Smooth muscle cell (in vitro differentiated cells): ENCODE results near the gene STRAP. TPM values are rescaled to one million over a fixed set of nuclear protein-coding genes. Genes with fewer than 3 reads are reported as not detected.

Experiments used
- DNase-seq: peaks from one replicate; lab custom pipeline; 2025; ENCODE audit not compliant: unreplicated experiment; lab: John Stamatoyannopoulos, UW
- H2AFZ ChIP-seq: fragments of 200-600 bp; sonication (generic); 2 replicates; pipeline ENCODE4 v1.6.0; 2016; ENCODE audit warnings: antibody characterized with exemption, low read depth, mild to moderate bottlenecking
- H3F3A ChIP-seq: fragments of 200-600 bp; sonication (generic); 2 replicates; pipeline ENCODE4 v1.6.0; 2017; ENCODE audit warnings: antibody characterized with exemption, low read depth
- H3K27ac ChIP-seq: fragments of 200-600 bp; sonication (generic); 2 replicates; pipeline ENCODE4 v1.5.1; 2016; ENCODE audit warnings: low read depth, mild to moderate bottlenecking
- H3K27me3 ChIP-seq: fragments of 200-600 bp; sonication (generic); 2 replicates; pipeline ENCODE4 v1.6.1; 2016; ENCODE audit warnings: low read depth, mild to moderate bottlenecking
- H3K36me3 ChIP-seq: fragments of 200-600 bp; sonication (generic); 2 replicates; pipeline ENCODE4 v1.5.1; 2016; ENCODE audit warnings: low read depth
- H3K4me1 ChIP-seq: fragments of 200-600 bp; sonication (generic); 2 replicates; pipeline ENCODE4 v1.5.1; 2016; ENCODE audit warnings: low read depth
- H3K4me2 ChIP-seq: fragments of 200-600 bp; sonication (generic); 2 replicates; pipeline ENCODE4 v1.6.0; 2016; ENCODE audit warnings: mild to moderate bottlenecking
- H3K4me3 ChIP-seq: fragments of 200-600 bp; sonication (generic); 2 replicates; pipeline ENCODE4 v1.5.1; 2016; ENCODE audit warnings: mild to moderate bottlenecking
- H3K79me2 ChIP-seq: fragments of 200-600 bp; sonication (generic); 2 replicates; pipeline ENCODE4 v1.6.0; 2016; ENCODE audit warnings: low read depth, mild to moderate bottlenecking
- H3K9ac ChIP-seq: fragments of 200-600 bp; sonication (generic); 2 replicates; pipeline ENCODE4 v1.6.0; 2016; ENCODE audit warnings: low read depth
- H3K9me3 ChIP-seq: fragments of 200-600 bp; sonication (generic); replicated peaks from 2 replicates; pipeline ENCODE4 v1.5.1; 2016; ENCODE audit warnings: low read depth
- H4K20me1 ChIP-seq: fragments of 200-600 bp; sonication (generic); 2 replicates; pipeline ENCODE4 v1.6.0; 2016; ENCODE audit warnings: low read depth
- WGBS: methylation state at CpG from one replicate; pipeline ENCODE4 v1.1.7; 2016; ENCODE audit warnings: low lambda C conversion rate; 5-methylcytosine and 5-hydroxymethylcytosine counted together
- polyA plus RNA-seq: library from polyadenylated mRNA; unstranded; fragments of >200 nt; fragmentation: Nextera tagmentation; extraction: Ambion mirVana; gene quantifications from 2 replicates; pipeline ENCODE4 v1.2.1, GENCODE V29; 2016
- total RNA-seq: library from RNA; depleted of rRNA; stranded (reverse); fragments of >200 nt; gene quantifications from 2 replicates; pipeline ENCODE4 v1.2.3, GENCODE V29; 2014
- TF ChIP-seq, protein P1 (sequence below): fragments of 200-600 bp; sonication (generic); IDR thresholded peaks from 2 replicates; pipeline ENCODE4 v1.5.1; 2017; ENCODE audit warnings: borderline replicate concordance, mild to moderate bottlenecking, antibody characterized with exemption; ENCODE audit not compliant: insufficient read depth, poor library complexity, severe bottlenecking

The STRAP gene
- total and polyA plus RNA-seq, 2 experiments from 2014 or later, result 172 to 225 TPM

DNA sequence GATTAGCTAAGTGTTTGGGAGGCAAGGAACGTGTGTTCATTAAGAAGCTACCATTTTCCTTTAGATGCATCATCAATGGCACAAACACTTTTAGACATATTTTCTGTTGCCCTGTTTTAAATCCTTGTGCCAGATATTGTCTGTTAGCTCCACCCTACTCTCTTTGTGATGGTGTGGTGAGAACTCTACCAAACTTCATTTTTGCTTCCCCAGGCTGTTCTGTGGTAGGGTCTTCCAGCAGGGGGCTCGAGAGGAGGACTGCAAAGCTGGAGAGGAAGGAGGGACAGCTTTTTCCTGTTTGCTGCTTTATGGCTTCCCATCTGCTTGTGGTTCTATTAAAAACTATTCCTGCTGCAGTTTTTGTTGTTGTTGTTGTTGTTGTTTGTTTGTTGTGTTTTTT lies 23.8 kb upstream of the STRAP start:
- Histone ChIP-seq H3K27me3 (no peaks in the 10 kb centered on the region), H3K36me3 (no peaks in the 10 kb centered on the region), H3K4me3 (no peak overlapping the region), H3K9me3 (no peaks in the 10 kb centered on the region), H3K27ac (no peak overlapping the region), H3F3A (no peaks in the 10 kb centered on the region), H3K9ac (no peak overlapping the region), H2AFZ (no peak overlapping the region), H4K20me1 (no peaks in the 10 kb centered on the region), H3K4me2 (no peak overlapping the region), H3K4me1 (peaks cover 20% of the 10 kb centered on the region), H3K79me2 (no peaks in the 10 kb centered on the region)
- WGBS, result 67% methylated on average over 2 of the region's 2 CpGs
- TF ChIP-seq, protein P1, sequence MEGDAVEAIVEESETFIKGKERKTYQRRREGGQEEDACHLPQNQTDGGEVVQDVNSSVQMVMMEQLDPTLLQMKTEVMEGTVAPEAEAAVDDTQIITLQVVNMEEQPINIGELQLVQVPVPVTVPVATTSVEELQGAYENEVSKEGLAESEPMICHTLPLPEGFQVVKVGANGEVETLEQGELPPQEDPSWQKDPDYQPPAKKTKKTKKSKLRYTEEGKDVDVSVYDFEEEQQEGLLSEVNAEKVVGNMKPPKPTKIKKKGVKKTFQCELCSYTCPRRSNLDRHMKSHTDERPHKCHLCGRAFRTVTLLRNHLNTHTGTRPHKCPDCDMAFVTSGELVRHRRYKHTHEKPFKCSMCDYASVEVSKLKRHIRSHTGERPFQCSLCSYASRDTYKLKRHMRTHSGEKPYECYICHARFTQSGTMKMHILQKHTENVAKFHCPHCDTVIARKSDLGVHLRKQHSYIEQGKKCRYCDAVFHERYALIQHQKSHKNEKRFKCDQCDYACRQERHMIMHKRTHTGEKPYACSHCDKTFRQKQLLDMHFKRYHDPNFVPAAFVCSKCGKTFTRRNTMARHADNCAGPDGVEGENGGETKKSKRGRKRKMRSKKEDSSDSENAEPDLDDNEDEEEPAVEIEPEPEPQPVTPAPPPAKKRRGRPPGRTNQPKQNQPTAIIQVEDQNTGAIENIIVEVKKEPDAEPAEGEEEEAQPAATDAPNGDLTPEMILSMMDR, result no peak
- DNase-seq, result no peak

DNA sequence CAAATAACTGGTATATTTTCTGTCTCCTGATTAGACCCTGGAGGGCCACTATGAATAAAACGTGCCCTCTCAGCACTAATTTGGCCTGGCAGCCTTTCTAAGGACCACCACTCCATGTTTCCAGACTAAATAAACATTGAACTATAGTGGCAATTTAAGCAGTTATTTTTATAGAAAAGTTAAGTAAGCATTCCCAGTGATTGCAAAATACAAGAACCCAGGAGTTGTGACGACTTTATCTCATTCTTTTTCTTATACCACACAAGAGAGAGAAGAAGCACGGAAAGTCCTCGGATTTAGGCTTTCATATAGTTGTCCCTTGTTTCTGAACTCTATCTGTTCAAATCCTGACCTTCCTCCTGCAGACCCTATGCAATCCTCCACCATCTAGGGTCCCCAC lies 23.1 kb upstream of the STRAP start:
- TF ChIP-seq, protein P1, result no peak
- peaks cover 25% of the 10 kb centered on the region for H3K4me1 ChIP-seq
- peak overlapping the region; percentile 59 for H3K4me2 ChIP-seq
- H4K20me1 ChIP-seq, result no peaks in the 10 kb centered on the region
- H3K27me3 ChIP-seq, result no peaks in the 10 kb centered on the region
- H3K36me3 ChIP-seq, result no peaks in the 10 kb centered on the region
- DNase-seq, result no peak
- H3K9ac ChIP-seq, result no peak overlapping the region
- no peaks in the 10 kb centered on the region for H3K9me3 ChIP-seq
- whole genome bisulfite sequencing, result 48% methylated on average over 4 of the region's 4 CpGs
- no peaks in the 10 kb centered on the region for H3F3A ChIP-seq
- H3K27ac ChIP-seq, result no peak overlapping the region
- H3K79me2 ChIP-seq, result no peaks in the 10 kb centered on the region
- H2AFZ ChIP-seq, result no peak overlapping the region
- no peak overlapping the region for H3K4me3 ChIP-seq

DNA sequence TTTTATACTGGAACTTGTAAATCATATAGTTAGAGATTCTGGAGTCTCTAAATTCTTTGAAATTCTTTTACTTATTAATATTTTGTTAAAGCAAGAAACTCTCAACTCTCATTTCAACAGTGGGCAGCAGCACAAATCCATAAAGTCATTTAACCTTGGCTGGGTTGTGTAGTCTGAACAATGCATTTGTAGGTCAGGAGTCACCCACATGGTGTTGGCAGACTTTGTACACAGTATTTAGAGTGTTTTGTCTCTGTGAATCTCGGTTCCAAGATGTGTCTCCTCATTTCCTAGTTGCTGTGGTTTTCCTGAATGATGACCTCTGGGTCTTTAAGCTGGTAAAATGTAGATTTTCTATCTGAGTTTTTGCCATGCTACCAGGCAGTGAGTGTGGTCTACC lies 20.8 kb upstream of the STRAP start:
- Histone ChIP-seq H3F3A (no peaks in the 10 kb centered on the region), H3K9me3 (no peaks in the 10 kb centered on the region), H3K4me2 (no peak overlapping the region), H3K9ac (no peak overlapping the region), H4K20me1 (no peaks in the 10 kb centered on the region), H3K27me3 (no peaks in the 10 kb centered on the region), H3K4me3 (no peak overlapping the region), H3K36me3 (no peaks in the 10 kb centered on the region), H3K79me2 (no peaks in the 10 kb centered on the region), H3K27ac (no peak overlapping the region), H2AFZ (no peak overlapping the region), H3K4me1 (peaks cover 5% of the 10 kb centered on the region)
- TF ChIP-seq, protein P1, result no peak
- WGBS, result 78% methylated on average over 1 of the region's 1 CpG
- no peak for DNase-seq

DNA sequence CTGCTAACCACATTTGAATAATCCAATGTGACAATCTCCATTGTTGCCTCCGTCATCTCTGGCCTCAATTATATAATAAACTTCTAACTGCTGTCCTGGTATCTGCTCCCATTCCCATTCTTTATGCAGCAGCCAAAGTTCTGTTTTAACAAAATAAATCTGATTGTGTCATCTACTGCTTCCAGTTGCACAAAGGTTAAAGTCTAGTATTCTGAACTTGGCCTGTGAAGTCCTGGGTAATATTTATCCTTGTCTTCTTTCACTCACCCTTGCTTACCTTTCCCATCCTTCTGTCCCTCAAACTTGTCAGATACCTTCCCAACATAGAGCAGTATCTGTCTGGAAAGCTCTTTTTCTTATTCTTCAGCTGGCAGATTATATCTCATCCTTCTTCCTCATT lies 19.3 kb upstream of the STRAP start:
- DNase-seq, result no peak
- no peaks in the 10 kb centered on the region for H3K79me2 ChIP-seq
- peak overlapping the region; percentile 9 for H3K27ac ChIP-seq
- H3K9ac ChIP-seq, result no peak overlapping the region
- no peak overlapping the region for H2AFZ ChIP-seq
- no peak overlapping the region for H3K4me2 ChIP-seq
- peaks cover 5% of the 10 kb centered on the region for H3K4me1 ChIP-seq
- H3F3A ChIP-seq, result no peaks in the 10 kb centered on the region
- H3K36me3 ChIP-seq, result no peaks in the 10 kb centered on the region
- 93% methylated on average over 1 of the region's 1 CpG for WGBS
- H3K9me3 ChIP-seq, result no peaks in the 10 kb centered on the region
- TF ChIP-seq, protein P1, result no peak
- no peaks in the 10 kb centered on the region for H4K20me1 ChIP-seq
- no peak overlapping the region for H3K4me3 ChIP-seq
- H3K27me3 ChIP-seq, result no peaks in the 10 kb centered on the region
